Tibial nerve (tissue), 3 donors: ENCODE data around the gene TPSD1.

Experiments used
- CTCF ChIP-seq, 5 experiments: fragments of 200-600 bp in 3 of 5; fragments of 450-650 bp in 2 of 5; sonication (generic) in 3 of 5; IDR thresholded peaks; one replicate each; pipeline ENCODE4 v1.5.1; 2016 to 2019; ENCODE audit warnings: antibody characterized with exemption in 5 of 5, mild to moderate bottlenecking in 3 of 5, moderate library complexity in 2 of 5
- POLR2A ChIP-seq, 2 donors: fragments of 450-650 bp; IDR thresholded peaks; one replicate each; pipeline ENCODE4 v1.6.1; 2017; ENCODE audit warnings: antibody characterized with exemption in 2 of 2, mild to moderate bottlenecking in 2 of 2, moderate library complexity in 2 of 2

- TF ChIP-seq CTCF (IDR thresholded peaks at IDR 0.05) (no peak), POLR2A (IDR thresholded peaks at IDR 0.05) (no peak)
Observed at GRCh38 chr16:1258906-1259759, 3.3 kb downstream of the TPSD1 start.
